ENCODE measurements around the gene ARRDC2.
"Not testable (repeated sequence)": the region's sequence is repeated elsewhere in the genome, so short reads cannot be mapped to it uniquely, and the experiment has no call there.

Gene ARRDC2

GRCh38 chr19:18016209-18016910 lies 8.4 kb downstream of the ARRDC2 start:
- DNase-seq (ENCODE audit: low read depth), result no peak

GRCh38 chr19:18017275-18018083 lies 9.5 kb downstream of the ARRDC2 start:
- no peak for DNase-seq (ENCODE audit: low read depth)

- DNase-seq (ENCODE audit: low read depth), result no peak
These were observed 12.5 kb downstream of the ARRDC2 start for GRCh38 chr19:18020212-18021085.

- no peak for DNase-seq (ENCODE audit: low read depth)
These were observed 13.3 kb downstream of the ARRDC2 start for GRCh38 chr19:18021121-18021755.

- DNase-seq (ENCODE audit: low read depth), result no peak
These were observed 15.8 kb downstream of the ARRDC2 start for GRCh38 chr19:18023622-18024251.

- no peak for DNase-seq (ENCODE audit: low read depth)
These were observed 19.2 kb downstream of the ARRDC2 start for GRCh38 chr19:18027151-18027550.

GRCh38 chr19:18029617-18030338 lies 21.8 kb downstream of the ARRDC2 start:
- DNase-seq (ENCODE audit: low read depth), result no peak

- DNase-seq (ENCODE audit: low read depth), result not testable (repeated sequence)
These were observed 23.4 kb downstream of the ARRDC2 start for GRCh38 chr19:18031401-18031800.

- not testable (repeated sequence) for DNase-seq (ENCODE audit: low read depth)
These were observed 24.1 kb downstream of the ARRDC2 start for GRCh38 chr19:18032102-18032501.

- no peak for DNase-seq (ENCODE audit: low read depth)
These were observed 33.1 kb downstream of the ARRDC2 start for GRCh38 chr19:18041054-18041453.

- no peak for DNase-seq (ENCODE audit: low read depth)
These were observed 35.7 kb downstream of the ARRDC2 start for GRCh38 chr19:18043676-18044075.

GRCh38 chr19:18044825-18045304 lies 36.9 kb downstream of the ARRDC2 start:
- DNase-seq (ENCODE audit: low read depth), result no peak

GRCh38 chr19:18045307-18046050 lies 37.5 kb downstream of the ARRDC2 start:
- DNase-seq (ENCODE audit: low read depth), result no peak

- DNase-seq (ENCODE audit: low read depth), result peak; percentile 35
These were observed 38.2 kb downstream of the ARRDC2 start for GRCh38 chr19:18046059-18046718.

- no peak for DNase-seq (ENCODE audit: low read depth)
These were observed 41.4 kb downstream of the ARRDC2 start for GRCh38 chr19:18049385-18049784.

GRCh38 chr19:18051887-18052286 lies 43.9 kb downstream of the ARRDC2 start:
- DNase-seq (ENCODE audit: low read depth), result no peak

GRCh38 chr19:18053576-18054219 lies 45.7 kb downstream of the ARRDC2 start:
- peak; percentile 22 for DNase-seq (ENCODE audit: low read depth)

- DNase-seq (ENCODE audit: low read depth), result no peak
These were observed 48.0 kb downstream of the ARRDC2 start for GRCh38 chr19:18055967-18056366.

GRCh38 chr19:18057557-18057956 lies 49.6 kb downstream of the ARRDC2 start:
- DNase-seq (ENCODE audit: low read depth), result no peak
